ENCODE results near the gene SDC4. TPM values are rescaled to one million over a fixed set of nuclear protein-coding genes. Genes with fewer than 3 reads are reported as not detected.

SDC4 gene
- polyA plus RNA-seq, 4 donors, result 152 to 172 (median 165) TPM

DNA sequence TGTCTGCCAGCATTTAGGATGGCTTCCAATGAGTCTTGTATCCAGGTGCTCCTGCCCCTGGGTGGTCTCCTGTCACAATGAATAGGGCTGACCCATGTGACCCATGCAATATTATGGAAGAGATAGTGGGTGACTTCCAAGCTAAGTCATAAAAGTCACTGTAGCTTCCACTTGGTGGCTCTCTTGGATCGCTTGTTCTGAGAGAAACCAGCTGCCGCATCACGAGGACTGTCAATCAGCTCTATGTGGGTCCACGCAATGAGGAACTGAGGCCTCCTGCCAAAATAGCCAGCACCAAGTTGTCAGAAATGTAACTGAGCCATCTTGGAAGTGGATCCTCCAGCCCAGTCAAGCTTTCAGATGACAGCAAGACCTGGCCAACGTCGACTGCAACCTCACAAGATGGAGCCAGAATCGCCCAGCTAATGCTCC, 25.3 kb downstream of the SDC4 start:
- no peak for DNase-seq (ENCODE audit: low read depth in 4 of 4, low spot score in 2 of 4)

DNA sequence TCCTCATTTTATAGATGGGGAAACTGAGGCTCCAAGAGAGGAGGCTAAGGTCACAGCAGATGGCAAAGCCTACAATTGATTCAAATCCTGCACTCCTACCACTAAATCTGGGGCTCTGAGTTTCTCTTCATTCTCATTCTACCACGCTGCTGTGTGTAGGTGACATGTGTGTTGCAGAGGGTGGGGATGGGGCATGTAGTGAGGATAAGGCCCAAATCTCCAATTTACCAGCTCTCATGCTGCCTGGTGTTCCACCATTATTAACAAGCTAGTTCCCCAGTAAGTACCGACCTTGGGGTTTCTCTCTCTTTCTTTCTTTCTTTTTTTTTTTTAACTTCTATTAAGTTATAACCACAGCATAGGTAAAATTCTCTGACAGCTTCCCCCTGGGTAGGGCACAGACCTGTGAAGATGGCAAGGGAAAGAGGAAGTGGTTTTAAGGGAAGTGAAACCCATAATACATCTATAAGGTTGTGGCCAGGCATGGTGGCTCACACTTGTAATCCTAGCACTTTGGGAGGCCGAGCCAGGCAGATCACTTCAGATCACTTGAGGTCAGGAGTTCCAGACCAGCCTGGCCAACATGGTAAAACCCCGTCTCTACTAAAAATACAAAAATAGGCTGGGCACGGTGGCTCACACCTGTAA, 27.2 kb downstream of the SDC4 start:
- no peak for DNase-seq (ENCODE audit: low read depth in 4 of 4, low spot score in 2 of 4)

DNA sequence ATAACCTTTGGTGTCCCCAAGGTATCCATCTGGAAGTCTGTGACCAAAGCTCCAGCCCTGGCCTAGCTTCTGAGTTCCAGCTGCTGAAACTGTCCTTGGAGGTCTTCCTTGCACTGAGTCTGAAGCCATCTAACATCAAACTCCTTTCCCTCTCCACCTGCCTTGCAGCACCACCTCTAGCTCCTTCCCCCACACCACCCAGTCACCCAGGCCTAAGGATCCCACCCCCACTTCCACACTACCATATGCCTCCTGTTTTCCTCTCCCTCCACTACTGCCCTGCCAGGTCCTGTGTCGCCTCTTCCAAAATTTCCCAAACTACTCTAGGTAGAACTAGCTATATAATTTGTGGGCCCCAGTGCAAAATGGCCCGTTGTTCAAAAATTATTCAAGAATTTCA, 29.3 kb downstream of the SDC4 start:
- DNase-seq (ENCODE audit: low read depth in 4 of 4, low spot score in 2 of 4), result no peak

DNA sequence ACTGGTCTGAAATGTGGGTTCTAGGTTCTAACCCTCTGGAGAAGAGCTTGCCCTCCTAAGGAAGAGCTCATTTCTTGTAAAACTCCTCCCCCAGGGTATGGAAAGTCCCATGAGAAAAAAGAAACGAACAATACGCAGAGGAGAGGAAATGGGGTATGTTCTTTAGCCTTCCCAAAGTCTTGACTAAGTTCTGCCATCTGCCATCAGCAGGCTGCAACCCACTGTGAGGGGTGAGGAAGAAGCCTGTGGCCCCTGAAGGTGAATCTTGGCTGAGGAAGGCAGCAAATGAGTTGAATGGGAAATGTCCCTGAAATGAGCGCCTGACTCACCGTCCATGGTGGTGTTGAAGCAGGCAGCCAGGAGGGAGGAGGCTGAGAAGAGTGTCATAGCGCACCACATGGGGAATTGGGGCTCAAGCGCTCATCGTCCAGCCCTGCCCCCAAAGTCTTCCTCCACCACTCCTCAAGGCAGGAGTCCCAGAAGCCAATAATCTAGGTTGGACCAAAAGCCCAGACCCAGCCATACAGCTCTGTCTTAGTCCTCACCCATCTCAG, 29.8 kb downstream of the SDC4 start:
- no peak for DNase-seq (ENCODE audit: low read depth in 4 of 4, low spot score in 2 of 4)

DNA sequence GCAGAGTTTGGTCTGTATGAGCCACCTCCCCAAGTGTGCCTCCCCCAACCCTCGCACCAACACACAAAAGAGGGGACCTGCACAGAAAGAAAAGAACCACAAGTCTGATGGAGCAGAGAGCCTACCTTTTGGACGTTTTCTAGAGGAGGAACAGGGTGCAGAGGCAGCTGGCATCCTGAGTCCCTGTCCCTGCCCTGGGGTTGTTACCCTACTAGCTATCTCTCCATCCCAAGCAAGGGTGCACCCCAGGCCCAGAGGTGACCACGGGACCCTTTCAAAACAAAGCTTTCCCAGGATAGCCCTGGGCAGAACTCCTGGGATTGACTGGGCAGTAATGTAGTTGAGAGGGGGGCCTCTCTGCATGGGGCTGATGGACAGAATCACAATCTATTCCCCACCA, 30.4 kb downstream of the SDC4 start:
- DNase-seq (ENCODE audit: low read depth in 4 of 4, low spot score in 2 of 4), result no peak

DNA sequence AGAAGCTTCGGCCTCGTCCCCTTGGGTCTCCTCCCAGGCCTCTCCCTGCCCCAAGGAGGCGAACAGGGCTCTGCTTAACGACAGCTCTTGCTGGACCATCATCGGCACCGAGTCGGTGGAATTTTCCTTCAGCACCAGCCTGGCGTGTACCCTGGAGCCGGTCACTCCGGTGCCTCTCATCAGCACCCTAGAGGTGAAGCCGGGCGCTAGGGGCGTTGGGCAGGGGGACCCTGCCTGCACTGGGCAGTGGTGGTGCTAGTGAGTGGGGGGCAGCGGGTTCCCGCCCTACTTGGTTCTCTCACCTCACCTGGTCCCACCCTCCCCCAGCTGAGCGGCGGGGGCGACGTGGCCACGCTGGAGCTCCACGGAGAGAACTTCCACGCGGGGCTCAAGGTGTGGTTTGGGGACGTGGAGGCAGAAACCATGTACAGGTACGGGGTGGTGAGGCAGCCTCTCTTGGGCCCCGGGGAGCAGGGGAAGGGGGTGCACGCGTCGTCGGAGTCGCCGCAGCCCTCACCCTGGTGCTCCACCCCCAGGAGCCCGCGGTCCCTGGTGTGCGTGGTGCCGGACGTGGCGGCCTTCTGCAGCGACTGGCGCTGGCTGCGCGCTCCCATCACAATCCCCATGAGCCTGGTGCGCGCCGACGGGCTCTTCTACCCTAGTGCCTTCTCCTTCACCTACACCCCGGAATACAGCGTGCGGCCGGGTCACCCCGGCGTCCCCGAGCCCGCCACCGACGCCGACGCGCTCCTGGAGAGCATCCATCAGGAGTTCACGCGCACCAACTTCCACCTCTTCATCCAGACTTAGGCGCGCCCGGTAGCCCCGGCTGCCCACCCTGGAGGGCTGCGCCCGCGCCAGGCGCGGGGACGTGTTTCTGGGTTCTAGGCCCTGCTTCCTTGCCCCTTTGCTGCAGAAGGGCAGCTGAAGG, 31.8 kb downstream of the SDC4 start:
- DNase-seq (ENCODE audit: low read depth in 4 of 4, low spot score in 2 of 4), result no peak

DNA sequence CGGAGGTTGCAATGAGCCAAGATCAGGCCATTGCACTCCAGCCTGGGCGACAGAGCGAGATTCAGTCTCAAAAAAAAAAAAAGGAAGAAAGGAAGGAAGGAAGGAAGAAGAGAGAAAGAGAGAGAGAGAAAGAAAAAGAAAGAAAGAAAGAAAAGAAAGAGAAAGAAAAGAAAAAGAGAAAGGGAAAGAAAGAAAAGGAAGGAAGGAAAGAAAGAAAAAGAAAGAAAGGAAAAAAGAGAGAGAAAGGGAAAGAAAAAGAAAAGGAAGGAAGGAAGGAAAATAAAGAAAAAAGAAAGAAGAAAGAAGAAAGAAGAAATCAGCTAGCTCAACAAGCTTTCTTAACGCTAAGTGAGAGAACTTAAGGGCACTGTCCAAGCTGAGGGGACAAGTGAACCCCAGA, 32.6 kb downstream of the SDC4 start:
- no peak for DNase-seq (ENCODE audit: low read depth in 4 of 4, low spot score in 2 of 4)

DNA sequence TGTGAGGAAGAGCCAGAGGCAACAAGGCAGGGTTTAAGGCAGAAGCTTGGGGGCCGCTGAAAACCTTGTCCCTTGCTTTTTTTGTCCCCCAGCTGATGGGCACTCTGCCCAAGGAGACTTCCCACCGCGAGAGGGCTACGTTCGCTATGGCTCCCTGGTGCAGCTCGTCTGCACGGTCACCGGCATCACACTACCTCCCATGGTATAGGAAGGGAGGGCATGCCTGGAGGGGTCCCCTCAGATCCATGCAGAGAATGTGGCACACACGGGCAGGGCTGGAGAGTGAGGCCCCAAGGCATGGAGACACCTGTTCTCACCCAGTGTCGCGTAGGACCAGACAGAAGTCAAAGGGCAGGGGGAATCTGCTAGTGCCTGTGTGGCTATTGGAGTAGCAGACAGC, 34.3 kb downstream of the SDC4 start:
- no peak for DNase-seq (ENCODE audit: low read depth in 4 of 4, low spot score in 2 of 4)

DNA sequence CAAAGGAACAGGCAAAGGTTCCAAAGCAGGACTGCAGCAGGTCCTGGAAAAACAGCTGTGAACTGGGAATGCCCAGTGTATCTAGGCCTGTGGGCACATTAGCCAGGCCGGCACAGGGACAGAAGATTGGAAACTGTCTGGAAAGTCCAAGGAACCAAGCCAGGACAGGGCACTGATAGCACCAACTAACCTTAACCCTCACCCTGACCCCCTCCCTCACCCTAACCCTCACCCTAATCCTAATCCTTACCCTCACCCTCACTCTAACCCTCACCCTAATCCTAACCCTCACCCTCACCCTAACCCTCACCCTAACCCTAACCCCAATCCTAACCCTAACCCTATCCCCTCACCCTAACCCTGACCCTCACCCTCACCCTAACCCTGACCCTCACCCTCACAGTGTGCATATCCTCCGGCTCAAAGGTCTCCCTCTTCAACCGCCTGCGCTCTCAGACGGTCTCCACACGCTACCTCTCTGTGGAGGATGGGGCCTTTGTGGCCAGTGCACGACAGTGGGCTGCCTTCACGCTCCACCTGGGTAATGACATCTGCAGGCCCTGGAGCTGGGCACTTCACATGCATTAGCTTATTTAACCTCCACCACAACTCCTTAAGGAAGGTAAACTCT, 35.0 kb downstream of the SDC4 start:
- DNase-seq (ENCODE audit: low read depth in 4 of 4, low spot score in 2 of 4), result no peak

DNA sequence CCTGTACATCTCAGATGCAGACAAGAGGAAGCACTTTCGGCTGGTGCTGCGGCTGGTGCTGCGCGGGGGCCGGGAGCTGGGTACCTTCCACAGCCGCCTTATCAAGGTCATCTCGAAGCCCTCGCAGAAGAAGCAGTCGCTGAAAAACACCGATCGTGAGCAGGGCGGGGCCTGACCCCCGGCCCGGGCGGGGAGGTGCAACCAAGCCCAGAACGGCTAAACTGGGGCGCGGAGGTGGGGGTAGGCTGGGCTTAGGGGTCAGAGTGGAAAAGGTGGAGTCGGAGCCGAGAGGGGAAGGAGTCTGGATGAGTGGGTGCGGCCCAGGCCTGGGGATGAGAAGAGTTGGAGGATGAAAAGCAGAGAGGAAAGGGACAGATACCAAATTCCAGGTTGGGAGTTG, 36.0 kb downstream of the SDC4 start:
- no peak for DNase-seq (ENCODE audit: low read depth in 4 of 4, low spot score in 2 of 4)

DNA sequence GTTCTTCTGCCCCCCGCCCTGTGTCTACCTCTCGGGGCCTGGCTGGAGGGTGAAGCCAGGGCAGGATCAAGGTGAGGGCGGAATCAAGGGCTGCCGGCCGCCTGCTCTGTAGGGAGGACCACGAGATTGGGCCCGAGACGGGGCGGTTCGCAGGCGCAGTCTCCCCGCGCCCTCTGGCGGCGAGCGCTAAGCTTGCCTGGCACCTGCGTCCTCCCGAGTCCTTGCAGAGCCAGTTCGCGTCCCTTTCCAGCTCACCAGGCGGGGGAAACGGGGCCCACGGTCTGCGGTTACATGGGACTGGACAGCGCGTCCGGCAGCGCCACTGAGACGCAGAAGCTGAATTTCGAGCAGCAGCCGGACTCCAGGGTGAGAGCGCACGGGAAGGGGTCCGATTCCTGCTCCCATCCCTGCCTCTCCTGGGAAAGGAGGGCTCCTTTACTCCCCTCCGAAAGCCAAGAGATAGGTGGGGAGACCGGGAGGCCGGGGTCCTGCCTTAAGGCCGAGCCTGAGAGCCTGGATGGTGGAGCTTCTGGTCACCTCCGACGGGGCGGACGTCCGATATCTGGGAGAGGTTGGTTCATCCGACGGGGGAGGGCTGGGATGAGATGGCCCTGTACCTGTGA, 36.5 kb downstream of the SDC4 start:
- DNase-seq (ENCODE audit: low read depth in 4 of 4, low spot score in 2 of 4), result no peak

DNA sequence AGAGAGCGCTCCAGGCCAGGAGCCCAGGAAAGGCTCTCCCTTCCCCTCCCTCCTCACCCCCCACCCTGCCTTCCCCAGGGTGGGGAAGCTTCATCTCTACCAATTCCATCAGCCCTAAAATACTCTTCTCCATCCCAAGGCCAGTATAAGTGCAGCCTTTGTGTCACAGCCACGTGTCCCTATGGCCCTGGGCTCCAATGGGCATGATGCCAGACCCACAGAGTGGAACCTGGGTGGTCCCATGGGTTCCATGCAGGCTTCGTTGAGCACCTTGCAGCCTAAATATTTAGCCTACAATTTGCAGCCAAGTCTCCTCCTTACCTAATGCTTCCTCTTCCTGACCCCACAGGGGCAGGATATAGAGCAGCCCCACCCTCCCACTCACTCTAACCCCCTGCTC, 39.1 kb downstream of the SDC4 start:
- no peak for DNase-seq (ENCODE audit: low read depth in 4 of 4, low spot score in 2 of 4)

DNA sequence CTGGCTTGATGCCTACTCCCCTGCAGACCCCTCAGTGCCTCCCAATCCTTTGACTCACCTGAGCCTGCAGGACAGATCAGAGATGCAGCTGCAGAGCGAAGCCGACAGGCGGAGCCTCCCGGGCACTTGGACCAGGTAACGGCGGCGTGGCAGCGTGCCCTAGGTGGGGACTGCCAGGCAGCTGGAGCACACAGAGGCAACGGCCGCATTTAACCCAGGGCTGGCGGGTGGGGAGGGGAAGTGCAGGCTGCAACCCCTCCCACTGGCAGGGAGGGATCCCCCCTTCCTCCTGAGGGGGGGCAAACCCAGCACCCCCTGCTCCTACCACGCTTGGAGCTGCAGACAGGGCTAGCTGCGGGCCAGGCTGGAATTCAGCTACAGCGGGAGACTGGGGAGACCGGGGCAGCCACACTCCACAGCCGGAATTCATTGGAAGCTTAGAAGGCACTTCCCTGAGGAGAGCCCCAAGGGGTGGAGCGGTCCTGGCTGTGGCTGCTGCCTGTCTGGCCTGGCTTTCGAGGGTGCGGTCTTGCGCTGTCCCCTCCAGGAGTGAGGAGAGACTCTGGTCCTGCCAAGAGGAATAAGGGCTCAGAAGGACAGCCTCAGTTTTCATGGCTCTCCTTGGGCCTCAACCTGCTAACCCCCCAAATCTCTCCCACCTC, 40.0 kb downstream of the SDC4 start, which contains the start of gene MATN4:
MATN4 (minus strand) TSS at position 183 of the 662 bp plus-strand sequence. CDS start 2,717 bp downstream, outside the sequence.
- no peak for DNase-seq (ENCODE audit: low read depth in 4 of 4, low spot score in 2 of 4)

DNA sequence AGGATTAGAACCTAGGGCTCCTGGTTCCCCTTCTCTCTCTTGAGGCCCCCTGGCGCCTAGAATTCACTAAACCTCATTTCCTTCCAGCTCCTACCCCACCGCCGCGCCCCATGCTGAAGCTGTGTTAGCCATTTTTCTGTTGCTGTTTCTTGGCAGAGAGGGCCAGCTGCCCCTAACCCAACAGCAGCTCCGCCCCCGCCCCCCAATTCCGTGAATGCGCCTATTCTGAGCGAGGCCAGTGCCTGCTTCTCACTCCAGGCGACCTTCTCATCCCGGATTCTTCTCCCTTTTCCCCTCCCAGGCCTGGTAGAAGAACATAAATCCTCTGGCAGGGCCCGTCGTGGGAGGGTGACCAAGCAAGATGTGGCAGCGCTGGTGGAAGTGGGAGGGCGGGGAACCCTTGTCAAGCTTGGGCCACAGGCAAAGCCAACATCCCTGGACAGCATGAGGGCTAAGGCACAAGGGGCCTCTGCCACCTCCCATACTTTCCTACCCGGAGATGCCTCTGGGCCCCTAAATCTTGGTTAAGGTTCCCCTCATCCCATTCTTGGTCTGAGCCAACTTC, 41.1 kb downstream of the SDC4 start:
- no peak for DNase-seq (ENCODE audit: low read depth in 4 of 4, low spot score in 2 of 4)

DNA sequence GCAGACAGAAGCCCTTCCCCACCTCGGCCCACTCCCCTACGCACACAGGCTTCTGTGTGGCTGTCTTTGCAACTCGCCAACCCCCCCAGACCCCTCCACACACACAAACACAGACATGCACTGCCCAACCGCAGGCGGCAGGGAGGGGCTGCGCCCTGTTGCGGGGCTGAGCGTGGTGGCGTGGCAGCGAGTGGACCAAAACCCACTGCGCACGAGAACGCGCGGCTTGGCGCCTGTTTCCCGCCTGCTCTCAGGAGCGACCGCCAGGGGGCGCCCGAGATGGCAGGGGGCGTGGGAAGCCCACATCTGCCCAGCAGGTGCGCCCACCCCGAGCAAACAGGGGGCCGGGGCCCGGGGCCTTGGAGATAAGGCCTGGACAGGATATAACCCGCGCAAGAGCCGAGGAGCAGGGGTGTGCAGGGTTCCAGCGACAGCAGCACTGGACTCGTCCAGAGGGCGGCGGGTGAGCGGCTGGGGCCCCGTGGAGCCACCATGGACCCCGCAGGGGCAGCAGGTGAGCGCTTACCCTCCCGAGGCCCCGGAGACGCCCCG, 41.7 kb downstream of the SDC4 start, which contains the start of gene RBPJL:
RBPJL (plus strand) TSS at position 410 of the 552 bp plus-strand sequence; CDS start at position 493, 83 bp downstream.
- DNase-seq (ENCODE audit: low read depth in 4 of 4, low spot score in 2 of 4), result no peak

DNA sequence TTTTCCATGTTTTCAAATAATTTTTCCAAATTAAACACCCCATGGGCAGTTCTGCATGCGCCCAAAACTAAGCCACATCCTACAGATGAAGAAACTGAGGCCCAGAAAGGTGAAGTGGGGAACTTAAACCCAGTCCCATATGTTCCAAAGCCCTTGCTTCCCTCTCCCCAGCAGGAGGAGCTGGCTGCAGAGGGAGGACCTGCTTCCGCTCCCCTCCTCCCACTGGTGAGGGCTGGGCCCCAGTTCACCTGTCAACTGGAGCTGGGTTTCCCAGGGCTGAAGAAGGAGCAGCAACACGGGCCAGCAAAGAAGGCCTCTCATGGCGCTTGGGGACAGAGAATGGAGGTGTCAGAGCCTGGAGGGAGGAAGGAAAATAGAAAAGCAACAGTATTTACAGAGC, 43.0 kb downstream of the SDC4 start:
- no peak for DNase-seq (ENCODE audit: low read depth in 4 of 4, low spot score in 2 of 4)

DNA sequence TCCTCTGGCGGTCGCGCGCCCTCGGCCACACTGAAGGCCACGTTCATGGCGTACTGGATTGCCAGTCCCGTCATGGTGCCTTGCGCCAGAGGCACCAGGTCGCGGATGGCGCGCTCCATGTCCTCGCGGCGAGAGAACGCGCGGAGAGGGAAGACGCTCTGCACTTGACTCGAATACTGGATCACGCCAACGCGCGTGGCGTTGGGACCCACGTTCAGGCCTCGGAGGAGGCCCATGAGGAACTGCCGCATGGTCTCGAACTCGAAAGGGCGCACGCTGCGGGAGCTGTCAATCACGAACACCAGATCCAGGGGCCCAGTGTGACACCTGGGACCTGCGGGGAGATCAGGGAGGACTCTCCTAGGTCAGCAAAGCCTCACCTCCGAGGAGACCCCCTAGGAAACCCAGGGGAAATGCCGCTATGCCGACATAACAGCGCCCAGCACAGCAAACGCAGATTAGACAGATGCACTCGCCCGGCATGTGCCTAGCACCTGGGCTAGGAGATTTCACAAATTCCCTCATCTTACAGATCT, 43.7 kb downstream of the SDC4 start:
- no peak for DNase-seq (ENCODE audit: low read depth in 4 of 4, low spot score in 2 of 4)

DNA sequence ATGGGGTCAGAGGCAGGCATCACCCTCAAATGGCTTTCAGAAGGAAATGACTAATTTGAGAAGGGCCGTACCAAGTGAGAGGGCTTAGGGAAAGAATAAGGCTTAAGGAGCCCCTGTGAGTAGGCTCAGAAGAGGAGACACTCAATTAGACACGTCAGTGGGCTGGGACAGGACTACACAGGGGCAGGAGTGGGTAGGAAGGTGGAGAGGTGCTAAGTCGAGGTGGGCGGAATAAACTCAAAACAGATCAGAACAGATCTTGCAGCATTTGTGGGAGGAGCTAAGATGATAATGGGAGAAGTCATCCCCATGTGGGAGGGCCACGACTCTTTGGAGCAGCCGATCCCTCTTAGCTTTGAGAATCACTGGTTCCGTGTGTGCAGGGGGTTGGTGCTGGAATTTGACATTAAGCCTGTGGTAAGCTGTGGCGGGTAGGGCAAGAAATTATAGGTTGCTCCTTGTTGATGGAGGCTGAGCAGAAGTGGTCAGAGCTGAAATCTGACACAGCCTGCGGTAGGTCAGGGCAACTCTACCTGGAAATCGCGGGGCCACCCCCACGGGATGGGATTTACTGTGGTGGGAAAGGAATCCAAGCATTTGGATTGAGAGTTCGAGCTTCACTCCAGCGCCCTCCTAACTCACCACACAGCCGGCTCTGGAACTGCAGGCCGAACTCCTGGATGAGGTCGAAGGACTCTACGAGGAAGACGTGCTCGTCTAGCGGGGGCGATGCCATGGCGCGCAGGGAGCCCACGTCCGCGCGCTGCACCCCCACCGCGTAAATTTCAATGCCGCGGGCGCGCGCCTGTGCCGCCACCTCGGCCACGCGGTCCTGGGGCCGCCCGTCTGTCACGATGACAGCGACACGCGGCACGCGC, 44.4 kb downstream of the SDC4 start:
- DNase-seq (ENCODE audit: low read depth in 4 of 4, low spot score in 2 of 4), result no peak

Measured in left renal cortex interstitium (tissue), 4 donors.